GM19467 (cell line): ENCODE data around the gene COL9A3.

Experiments used
- ATAC-seq: cut with Tn5 transposase; IDR thresholded peaks from one replicate; pipeline ENCODE4 v1.9.1; 2021; ENCODE audit warnings: mild to moderate bottlenecking, moderate library complexity; ENCODE audit not compliant: unreplicated experiment

The COL9A3 gene

GRCh38 chr20:62890444-62890843, 73.6 kb downstream of the COL9A3 start:
- ATAC-seq = no peak
